H1 (cell line): ENCODE data around the gene PLSCR3. TPM values are rescaled to one million over a fixed set of nuclear protein-coding genes. Genes with fewer than 3 reads are reported as not detected.

Source experiments
- CTCF ChIA-PET: fragments of 300-600 bp; sonication (Branson Sonifier 250); formaldehyde crosslinking; loops from one replicate; lab custom pipeline; 2021; ENCODE audit not compliant: partially characterized antibody; lab: Charles Lee
- POLR2A ChIA-PET: fragments of 300-600 bp; sonication (Branson Sonifier 250); formaldehyde crosslinking; loops from one replicate; lab custom pipeline; 2021; ENCODE audit warnings: inconsistent platforms; ENCODE audit not compliant: partially characterized antibody; lab: Charles Lee
- DNase-seq, 2 experiments: peaks; one replicate each; pipeline versions ENCODE4 v3.0.0 to v3.0.0-alpha.2; 2010 to 2022; ENCODE audit warnings: low spot score in 2 of 2, low read depth in 1 of 2, mixed read lengths in 1 of 2
- FAIRE-seq: peaks from 2 replicates; lab custom pipeline; 2011; peaks lifted over from hg19 to GRCh38; lab: Jason Lieb, UNC
- H2AFZ ChIP-seq: 2 replicates; pipeline ENCODE4 v1.8.1; 2012; ENCODE audit warnings: low read length, inconsistent platforms
- H2AK5ac ChIP-seq: 2 replicates; pipeline ENCODE4 v1.6.1; 2013; ENCODE audit warnings: low read depth, low read length
- H2BK120ac ChIP-seq: replicated peaks from 2 replicates; pipeline ENCODE3; 2013; ENCODE audit warnings: low read depth, low read length, inconsistent platforms
- H2BK12ac ChIP-seq: 2 replicates; pipeline ENCODE4 v1.6.1; 2013; ENCODE audit warnings: low read depth, low read length
- H2BK15ac ChIP-seq: 2 replicates; pipeline ENCODE4 v1.6.1; 2013; ENCODE audit warnings: low read length
- H2BK20ac ChIP-seq: 2 replicates; pipeline ENCODE4 v1.6.1; 2013; ENCODE audit warnings: low read length
- H2BK5ac ChIP-seq: 2 replicates; pipeline ENCODE4 v1.6.1; 2013; ENCODE audit warnings: low read depth, low read length
- H3K14ac ChIP-seq: 2 replicates; pipeline ENCODE4 v1.6.1; 2013; ENCODE audit warnings: inconsistent platforms; ENCODE audit not compliant: insufficient read length
- H3K18ac ChIP-seq: 2 replicates; pipeline ENCODE4 v1.6.1; 2013; ENCODE audit warnings: low read length; ENCODE audit errors: extremely low read depth
- H3K23ac ChIP-seq: 2 replicates; pipeline ENCODE4 v1.6.1; 2013; ENCODE audit warnings: inconsistent platforms; ENCODE audit not compliant: insufficient read length
- H3K23me2 ChIP-seq: 2 replicates; pipeline ENCODE4 v1.6.1; 2013; ENCODE audit warnings: low read depth, low read length
- H3K27ac ChIP-seq: 2 replicates; pipeline ENCODE4 v1.6.1; 2011; ENCODE audit warnings: low read depth, low read length, inconsistent platforms
- H3K27me3 ChIP-seq, 4 experiments: replicated peaks in 1 of 4; 1 replicate in 1 of 4; 2 replicates in 3 of 4; pipeline versions ENCODE4 v1.6.1 to v1.8.1; 2011 to 2013; ENCODE audit warnings: low read length in 3 of 4, mild to moderate bottlenecking in 3 of 4, inconsistent platforms in 2 of 4, mixed read lengths in 2 of 4, moderate library complexity in 1 of 4; ENCODE audit not compliant: control insufficient read depth in 3 of 4, insufficient read depth in 3 of 4; ENCODE audit errors: extremely low read depth in 1 of 4
- H3K36me3 ChIP-seq, 4 experiments: 2 replicates each; pipeline versions ENCODE4 v1.6.1 to v1.8.1; 2011 to 2013; ENCODE audit warnings: mild to moderate bottlenecking in 4 of 4, low read length in 3 of 4, moderate library complexity in 2 of 4, control low read depth in 1 of 4, inconsistent platforms in 1 of 4; ENCODE audit not compliant: insufficient read depth in 4 of 4, control insufficient read depth in 2 of 4
- H3K4ac ChIP-seq: replicated peaks from 2 replicates; pipeline ENCODE3; 2013; ENCODE audit warnings: low read length, low read depth, mixed read lengths, inconsistent platforms; ENCODE audit not compliant: insufficient read length
- H3K4me1 ChIP-seq, 4 experiments: replicated peaks in 1 of 4; 1 replicate in 1 of 4; 2 replicates in 3 of 4; pipeline versions ENCODE4 v1.6.1 to v1.8.1; 2011 to 2013; ENCODE audit warnings: low read length in 3 of 4, inconsistent platforms in 2 of 4, mixed read lengths in 1 of 4; ENCODE audit not compliant: insufficient read depth in 4 of 4, control insufficient read depth in 3 of 4
- H3K4me2 ChIP-seq, 2 experiments: 2 replicates each; pipeline versions ENCODE4 v1.6.1 to v1.8.1; 2011 to 2013; ENCODE audit warnings: low read depth in 2 of 2, low read length in 2 of 2, control low read depth in 1 of 2, inconsistent platforms in 1 of 2, mild to moderate bottlenecking in 1 of 2; ENCODE audit not compliant: insufficient read depth in 1 of 2
- H3K4me3 ChIP-seq, 4 experiments: fragments of 200-600, 300-600 bp in 1 of 4; sonication (generic), shearing (Covaris generic), sonication (Bioruptor Twin) in 1 of 4; 2 replicates each; pipeline versions ENCODE4 v1.5.1 to v1.8.1; 2011 to 2016; ENCODE audit warnings: low read length in 4 of 4, low read depth in 3 of 4, control low read depth in 2 of 4, inconsistent platforms in 2 of 4, mild to moderate bottlenecking in 2 of 4, mixed read lengths in 1 of 4, moderate library complexity in 1 of 4; ENCODE audit not compliant: insufficient read depth in 2 of 4; ENCODE audit errors: extremely low read depth in 1 of 4
- H3K56ac ChIP-seq: replicated peaks from 2 replicates; pipeline ENCODE3; 2013; ENCODE audit warnings: low read depth, mild to moderate bottlenecking, mixed read lengths, low read length, inconsistent platforms; ENCODE audit not compliant: insufficient read length
- H3K79me1 ChIP-seq: 2 replicates; pipeline ENCODE4 v1.6.1; 2013; ENCODE audit warnings: low read depth, low read length, control low read depth
- H3K79me2 ChIP-seq, 2 experiments: 2 replicates each; pipeline versions ENCODE4 v1.6.1 to v1.8.1; 2012 to 2013; ENCODE audit warnings: low read length in 2 of 2, mild to moderate bottlenecking in 2 of 2, inconsistent platforms in 1 of 2; ENCODE audit not compliant: insufficient read depth in 2 of 2, control insufficient read depth in 1 of 2
- H3K9ac ChIP-seq, 4 experiments: replicated peaks in 1 of 4; 1 replicate in 1 of 4; 2 replicates in 3 of 4; pipeline versions ENCODE4 v1.6.1 to v1.8.1; 2011 to 2013; ENCODE audit warnings: low read depth in 3 of 4, low read length in 3 of 4, control low read depth in 2 of 4, mild to moderate bottlenecking in 2 of 4, moderate library complexity in 2 of 4, inconsistent platforms in 1 of 4; ENCODE audit errors: extremely low read depth in 1 of 4
- H3K9me3 ChIP-seq, 2 experiments: 2 replicates each; pipeline versions ENCODE4 v1.6.1 to v1.8.1; 2012 to 2013; ENCODE audit warnings: mild to moderate bottlenecking in 2 of 2, moderate library complexity in 2 of 2, control low read depth in 1 of 2, inconsistent platforms in 1 of 2, low read depth in 1 of 2, low read length in 1 of 2, mixed read lengths in 1 of 2; ENCODE audit not compliant: insufficient read depth in 2 of 2
- H4K20me1 ChIP-seq, 2 experiments: replicated peaks in 1 of 2; 2 replicates each; pipeline versions ENCODE3 to v1.8.1; 2011 to 2013; ENCODE audit warnings: inconsistent platforms in 2 of 2, low read length in 2 of 2, mild to moderate bottlenecking in 1 of 2; ENCODE audit not compliant: insufficient read depth in 2 of 2, control insufficient read depth in 1 of 2
- H4K5ac ChIP-seq: 2 replicates; pipeline ENCODE4 v1.6.1; 2013; ENCODE audit warnings: low read length, low read depth, mixed read lengths, inconsistent platforms; ENCODE audit not compliant: insufficient read length
- H4K8ac ChIP-seq: 2 replicates; pipeline ENCODE4 v1.8.0; 2013; ENCODE audit warnings: mild to moderate bottlenecking, moderate library complexity, low read length, inconsistent platforms; ENCODE audit not compliant: insufficient read depth; ENCODE audit errors: extremely low read depth
- H4K91ac ChIP-seq: replicated peaks from 2 replicates; pipeline ENCODE3; 2013; ENCODE audit warnings: low read length, mixed read lengths, inconsistent platforms; ENCODE audit not compliant: insufficient read length
- BACH1 ChIP-seq: IDR thresholded peaks from 2 replicates; pipeline ENCODE4 v1.6.1; 2012; ENCODE audit warnings: low read length, improper control_type of control experiment
- BRCA1 ChIP-seq: IDR thresholded peaks from 2 replicates; pipeline ENCODE4 v1.6.1; 2012; ENCODE audit warnings: low read depth, low read length, improper control_type of control experiment
- KDM4A ChIP-seq: IDR thresholded peaks from one replicate; pipeline ENCODE4 v1.7.1; 2012; ENCODE audit warnings: low read depth, mild to moderate bottlenecking, moderate library complexity, low read length, inconsistent platforms; ENCODE audit not compliant: severe bottlenecking
- POLR2AphosphoS5 ChIP-seq: IDR thresholded peaks from 2 replicates; pipeline ENCODE4 v1.6.1; 2011; ENCODE audit warnings: low read depth, low read length
- POU5F1 ChIP-seq: IDR thresholded peaks from 2 replicates; pipeline ENCODE4 v1.6.1; 2011; ENCODE audit warnings: low read depth, mild to moderate bottlenecking, low read length, moderate library complexity
- TAF7 ChIP-seq: optimal IDR thresholded peaks from 2 replicates; pipeline ENCODE3; 2011; ENCODE audit warnings: low read depth, mild to moderate bottlenecking, inconsistent platforms, low read length, moderate library complexity, borderline replicate concordance
- USF2 ChIP-seq: IDR thresholded peaks from 2 replicates; pipeline ENCODE4 v1.6.1; 2011; ENCODE audit warnings: low read length, improper control_type of control experiment
- WGBS, 2 experiments: shearing (Covaris generic) in 1 of 2; methylation state at CpG; one replicate each; pipeline versions ENCODE4 v1.1.6 to v1.1.7; 2013 to 2015; ENCODE audit warnings: low lambda C conversion rate in 2 of 2, mixed read lengths in 2 of 2, inconsistent platforms in 1 of 2, low coverage in 1 of 2, missing lambda C conversion rate in 1 of 2; ENCODE audit not compliant: insufficient replicate concordance in 2 of 2, insufficient coverage in 1 of 2, insufficient read length in 1 of 2; ENCODE audit errors: extremely low coverage in 1 of 2, missing lambda C conversion rate in 1 of 2; 5-methylcytosine and 5-hydroxymethylcytosine counted together
- polyA plus RNA-seq, 7 experiments: library from polyadenylated mRNA; depleted of rRNA in 3 of 7; stranded (reverse) in 5 of 7; unstranded in 2 of 7; fragments of >200 nt in 5 of 7; fragments of 200-250 nt in 2 of 7; gene quantifications; 1 replicate in 5 of 7; 2 replicates in 1 of 7; 4 replicates in 1 of 7; pipeline versions ENCODE4 v1.2.1 to v1.2.3, GENCODE V29; 2011 to 2013; ENCODE audit warnings: missing spikeins in 2 of 7, mixed read lengths in 2 of 7
- total RNA-seq: library from RNA; stranded (reverse); fragmentation: NEBNext Ultra II Directional; extraction: Animal tissue kit (Norgen Biotek cat#: 25700); gene quantifications from 2 replicates; pipeline ENCODE4 v1.2.1, GENCODE V29; 2021
- TF ChIP-seq, protein P1 (sequence below), 3 experiments: IDR thresholded peaks; 1 replicate in 2 of 3; 2 replicates in 1 of 3; pipeline versions ENCODE4 v1.5.1 to v1.6.1; 2011; ENCODE audit warnings: low read length in 3 of 3, mild to moderate bottlenecking in 3 of 3, inconsistent platforms in 2 of 3, low read depth in 1 of 3, moderate library complexity in 1 of 3; ENCODE audit not compliant: insufficient read depth in 1 of 3; ENCODE audit errors: control extremely low read depth in 1 of 3

Gene PLSCR3
- total and polyA plus RNA-seq, 2 of the 8 experiments (the other 6 are each of a cell fraction or from before 2014, with no cell fraction given): 36.1 to 38.7 TPM

- peak overlapping the region; percentile 57 for H3K4ac ChIP-seq
- H3K79me2 ChIP-seq: no peaks in the 10 kb centered on the region
- no peaks in the 10 kb centered on the region for H3K9me3 ChIP-seq
- no peaks in the 10 kb centered on the region for H3K27me3 ChIP-seq
- H3K36me3 ChIP-seq: no peaks in the 10 kb centered on the region
- peaks cover 0 to 19% (median 10%) of the 10 kb centered on the region in 4 experiments; a peak in 6 of 7 replicates for H3K4me1 ChIP-seq
- H3K9ac ChIP-seq: no peak overlapping the region
- WGBS, 2 experiments: 93% methylated on average over 32 of the region's 37 CpGs; no CpG with 5 or more reads in 1 of the 2 experiments
- H3K4me3 ChIP-seq: peak overlapping the region in 3 of 4 experiments; percentile 84 to 96 (median 85); a peak in 4 of 8 replicates
- H2BK20ac ChIP-seq: no peak overlapping the region
- H3K27ac ChIP-seq: no peak overlapping the region
- H3K56ac ChIP-seq: no peak overlapping the region
- H2AK5ac ChIP-seq: no peak overlapping the region; the same call in 1 of the 2 replicates
- no peak overlapping the region for H3K18ac ChIP-seq
- H3K23ac ChIP-seq: no peak overlapping the region
- H3K14ac ChIP-seq: no peak overlapping the region
- H3K79me1 ChIP-seq: no peaks in the 10 kb centered on the region
- CTCF ChIA-PET: interaction anchor here (0.8 to 6.5 kb wide), 20 partner anchors 9 to 208 kb away, joined by 3 to 56 read pairs (median 5); partner anchors contain the start of genes ACAP1, SENP3, SLC2A4 and TMEM102
- POLR2A ChIA-PET: interaction anchor here (0.6 to 7.8 kb wide), 22 partner anchors 15 to 225 kb away, joined by 3 to 91 read pairs (median 3); partner anchors contain the start of genes FGF11, GPS2, POLR2A and TMEM256
- H4K20me1 ChIP-seq: peaks cover 0 to 2% of the 10 kb centered on the region in 2 experiments
- no peak overlapping the region for H2AFZ ChIP-seq
- FAIRE-seq: no peak
- H4K91ac ChIP-seq: no peak overlapping the region
- no peak overlapping the region for H4K5ac ChIP-seq
- H2BK120ac ChIP-seq: no peak overlapping the region
- no peak overlapping the region for H4K8ac ChIP-seq
- peaks cover 15% of the 10 kb centered on the region; the same call in 1 of the 2 replicates for H3K23me2 ChIP-seq
- no peak for DNase-seq
- H3K4me2 ChIP-seq: peak overlapping the region; percentile 92 to 98
- H2BK15ac ChIP-seq: no peak overlapping the region
- H2BK5ac ChIP-seq: no peak overlapping the region
- no peak overlapping the region for H2BK12ac ChIP-seq
- TF ChIP-seq POU5F1 (no peak), TAF7 (no peak), POLR2AphosphoS5 (no peak), BRCA1 (no peak), BACH1 (no peak), USF2 (no peak), KDM4A (no peak)
- TF ChIP-seq, protein P1, sequence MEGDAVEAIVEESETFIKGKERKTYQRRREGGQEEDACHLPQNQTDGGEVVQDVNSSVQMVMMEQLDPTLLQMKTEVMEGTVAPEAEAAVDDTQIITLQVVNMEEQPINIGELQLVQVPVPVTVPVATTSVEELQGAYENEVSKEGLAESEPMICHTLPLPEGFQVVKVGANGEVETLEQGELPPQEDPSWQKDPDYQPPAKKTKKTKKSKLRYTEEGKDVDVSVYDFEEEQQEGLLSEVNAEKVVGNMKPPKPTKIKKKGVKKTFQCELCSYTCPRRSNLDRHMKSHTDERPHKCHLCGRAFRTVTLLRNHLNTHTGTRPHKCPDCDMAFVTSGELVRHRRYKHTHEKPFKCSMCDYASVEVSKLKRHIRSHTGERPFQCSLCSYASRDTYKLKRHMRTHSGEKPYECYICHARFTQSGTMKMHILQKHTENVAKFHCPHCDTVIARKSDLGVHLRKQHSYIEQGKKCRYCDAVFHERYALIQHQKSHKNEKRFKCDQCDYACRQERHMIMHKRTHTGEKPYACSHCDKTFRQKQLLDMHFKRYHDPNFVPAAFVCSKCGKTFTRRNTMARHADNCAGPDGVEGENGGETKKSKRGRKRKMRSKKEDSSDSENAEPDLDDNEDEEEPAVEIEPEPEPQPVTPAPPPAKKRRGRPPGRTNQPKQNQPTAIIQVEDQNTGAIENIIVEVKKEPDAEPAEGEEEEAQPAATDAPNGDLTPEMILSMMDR (IDR thresholded peaks at IDR 0.05; ENCODE audit: control extremely low read depth in 1 of 3, insufficient read depth in 1 of 3, low read depth in 1 of 3, low read length in 3 of 3): no peak
Observed at GRCh38 chr17:7352910-7353635, 41.3 kb downstream of the PLSCR3 start.
